Neuronal stem cell (in vitro differentiated cells): Measurements from ENCODE around the gene UGP2.

ENCODE experiments used
- DNase-seq: peaks from one replicate; pipeline ENCODE4 v3.0.0-alpha.2; 2013; ENCODE audit warnings: low spot score
- H2AFZ ChIP-seq: one replicate; pipeline ENCODE4 v1.6.1; 2013; ENCODE audit warnings: mild to moderate bottlenecking, low read length, inconsistent platforms
- H2AK5ac ChIP-seq: 2 replicates; pipeline ENCODE4 v1.6.1; 2013; ENCODE audit warnings: low read depth, mild to moderate bottlenecking, inconsistent platforms, low read length, moderate library complexity, mixed read lengths
- H2BK120ac ChIP-seq: 2 replicates; pipeline ENCODE4 v1.6.1; 2013; ENCODE audit warnings: low read depth, mild to moderate bottlenecking, inconsistent platforms, low read length, moderate library complexity, mixed read lengths
- H2BK12ac ChIP-seq: one replicate; pipeline ENCODE4 v1.6.1; 2013; ENCODE audit warnings: low read length, inconsistent platforms
- H2BK15ac ChIP-seq: 2 replicates; pipeline ENCODE4 v1.6.1; 2013; ENCODE audit warnings: mild to moderate bottlenecking, low read length, inconsistent platforms, mixed read lengths
- H2BK5ac ChIP-seq: one replicate; pipeline ENCODE4 v1.6.1; 2013; ENCODE audit warnings: inconsistent platforms, mild to moderate bottlenecking, low read length, moderate library complexity
- H3K14ac ChIP-seq: one replicate; pipeline ENCODE4 v1.6.1; 2013; ENCODE audit warnings: low read length, inconsistent platforms
- H3K18ac ChIP-seq: 2 replicates; pipeline ENCODE4 v1.6.1; 2013; ENCODE audit warnings: low read length, inconsistent platforms
- H3K23ac ChIP-seq: 2 replicates; pipeline ENCODE4 v1.6.1; 2013; ENCODE audit warnings: low read depth, mild to moderate bottlenecking, mixed read lengths, low read length, inconsistent platforms; ENCODE audit not compliant: poor library complexity
- H3K27ac ChIP-seq: replicated peaks from 3 replicates; pipeline ENCODE4 v1.5.1; 2013; ENCODE audit warnings: low read length, inconsistent platforms
- H3K27me3 ChIP-seq, 3 experiments: 2 replicates each; pipeline ENCODE4 v1.6.1; 2013; ENCODE audit warnings: low read length in 3 of 3, mild to moderate bottlenecking in 2 of 3, inconsistent platforms in 1 of 3, low read depth in 1 of 3, mixed read lengths in 1 of 3, moderate library complexity in 1 of 3; ENCODE audit not compliant: control insufficient read depth in 3 of 3, insufficient read depth in 3 of 3
- H3K36me3 ChIP-seq, 2 donors: replicated peaks in 1 of 2; 2 replicates each; pipeline ENCODE4 v1.6.1; 2013; ENCODE audit warnings: low read length in 2 of 2; ENCODE audit not compliant: control insufficient read depth in 2 of 2, insufficient read depth in 2 of 2
- H3K4ac ChIP-seq: 2 replicates; pipeline ENCODE4 v1.6.1; 2013; ENCODE audit warnings: inconsistent platforms, mild to moderate bottlenecking, low read length, moderate library complexity
- H3K4me1 ChIP-seq, 2 donors: 1 replicate in 1 of 2; 2 replicates in 1 of 2; pipeline ENCODE4 v1.6.1; 2013; ENCODE audit warnings: low read length in 2 of 2, low read depth in 1 of 2; ENCODE audit not compliant: control insufficient read depth in 2 of 2, insufficient read depth in 1 of 2
- H3K4me2 ChIP-seq: one replicate; pipeline ENCODE4 v1.6.1; 2013; ENCODE audit warnings: mild to moderate bottlenecking, low read length, inconsistent platforms; ENCODE audit not compliant: insufficient read depth, poor library complexity, severe bottlenecking
- H3K4me3 ChIP-seq, 2 donors: 2 replicates each; pipeline ENCODE4 v1.5.1; 2013; ENCODE audit warnings: low read length in 2 of 2, mild to moderate bottlenecking in 2 of 2, inconsistent platforms in 1 of 2, moderate library complexity in 1 of 2
- H3K79me1 ChIP-seq: one replicate; pipeline ENCODE4 v1.6.1; 2013; ENCODE audit warnings: low read depth, mild to moderate bottlenecking, inconsistent platforms, low read length, moderate library complexity
- H3K9ac ChIP-seq: one replicate; pipeline ENCODE4 v1.6.1; 2013; ENCODE audit warnings: mild to moderate bottlenecking, low read depth, low read length, inconsistent platforms; ENCODE audit not compliant: poor library complexity
- H3K9me3 ChIP-seq, 2 donors: replicated peaks in 1 of 2; 2 replicates each; pipeline versions ENCODE3 to v1.6.1; 2013; ENCODE audit warnings: low read length in 2 of 2, mild to moderate bottlenecking in 2 of 2, inconsistent platforms in 1 of 2, low read depth in 1 of 2, mixed read lengths in 1 of 2, moderate library complexity in 1 of 2; ENCODE audit not compliant: control insufficient read depth in 2 of 2, insufficient read depth in 1 of 2
- H4K8ac ChIP-seq: one replicate; pipeline ENCODE4 v1.6.1; 2013; ENCODE audit warnings: low read depth, mild to moderate bottlenecking, inconsistent platforms, low read length, moderate library complexity
- H4K91ac ChIP-seq: one replicate; pipeline ENCODE4 v1.6.1; 2013; ENCODE audit warnings: low read length, low read depth, mild to moderate bottlenecking, inconsistent platforms; ENCODE audit not compliant: poor library complexity
- WGBS, 2 donors: extraction: QIAGEN DNeasy Blood & Tissue Kit; methylation state at CpG; one replicate each; pipeline ENCODE4 v1.1.7; 2013; ENCODE audit warnings: missing lambda C conversion rate in 2 of 2, mixed read lengths in 1 of 2; ENCODE audit not compliant: insufficient read length in 2 of 2, insufficient replicate concordance in 1 of 2; ENCODE audit errors: extremely low coverage in 2 of 2; 5-methylcytosine and 5-hydroxymethylcytosine counted together

The UGP2 gene

DNA sequence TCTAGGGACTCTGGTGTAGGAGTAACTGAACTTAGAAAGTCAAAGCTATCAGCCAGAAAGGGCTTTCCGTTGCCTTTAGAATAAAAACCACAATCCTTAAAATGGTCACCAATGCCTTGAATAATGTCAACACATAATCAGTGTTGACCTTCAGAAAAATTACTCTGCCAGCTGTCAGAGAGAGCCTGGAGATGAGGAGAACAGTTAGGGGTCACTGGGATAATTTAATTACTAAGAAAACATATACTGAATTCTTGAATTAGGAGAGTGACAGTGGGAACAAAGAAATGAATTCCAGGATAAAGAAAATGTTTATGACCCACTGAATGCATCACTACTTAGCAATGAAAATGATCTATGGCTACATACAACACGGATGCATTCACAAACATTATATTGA is 23.4 kb upstream of the UGP2 start:
- Histone ChIP-seq H3K79me1 (no peaks in the 10 kb centered on the region), H3K4me1 (no peaks in the 10 kb centered on the region), H3K9me3 (no peaks in the 10 kb centered on the region), H2BK120ac (no peak overlapping the region), H3K14ac (no peak overlapping the region), H2BK15ac (no peak overlapping the region), H3K4me3 (no peak overlapping the region), H2BK12ac (no peak overlapping the region), H3K18ac (no peak overlapping the region), H2BK5ac (no peak overlapping the region), H4K8ac (no peak overlapping the region), H3K4ac (no peak overlapping the region), H3K36me3 (no peaks in the 10 kb centered on the region), H4K91ac (no peak overlapping the region), H2AK5ac (no peak overlapping the region), H3K9ac (no peak overlapping the region), H3K27ac (no peak overlapping the region), H3K23ac (no peak overlapping the region), H3K4me2 (no peak overlapping the region), H3K27me3 (no peaks in the 10 kb centered on the region), H2AFZ (no peak overlapping the region)
- no peak for DNase-seq
- WGBS, 2 donors: no CpG with 5 or more reads among the region's 2 CpGs

- no peaks in the 10 kb centered on the region for H3K9me3 ChIP-seq
- WGBS, 2 donors: no CpG with 5 or more reads among the region's 3 CpGs
- no peak overlapping the region for H4K8ac ChIP-seq
- H3K23ac ChIP-seq: no peak overlapping the region
- H3K27ac ChIP-seq: no peak overlapping the region
- no peak overlapping the region for H3K9ac ChIP-seq
- no peak overlapping the region for H2BK12ac ChIP-seq
- no peak overlapping the region for H4K91ac ChIP-seq
- no peak for DNase-seq
- no peak overlapping the region for H3K14ac ChIP-seq
- no peak overlapping the region for H2BK15ac ChIP-seq
- no peak overlapping the region for H2BK120ac ChIP-seq
- peak overlapping the region; percentile 17 for H2AFZ ChIP-seq
- H3K4me3 ChIP-seq: no peak overlapping the region
- no peak overlapping the region for H2BK5ac ChIP-seq
- H3K36me3 ChIP-seq: no peaks in the 10 kb centered on the region
- no peaks in the 10 kb centered on the region for H3K27me3 ChIP-seq
- H3K4me2 ChIP-seq: no peak overlapping the region
- no peak overlapping the region for H3K18ac ChIP-seq
- H3K4me1 ChIP-seq: no peaks in the 10 kb centered on the region
- H2AK5ac ChIP-seq: no peak overlapping the region
- no peak overlapping the region for H3K4ac ChIP-seq
- H3K79me1 ChIP-seq: no peaks in the 10 kb centered on the region
These were observed 22.4 kb upstream of the UGP2 start for GRCh38 chr2:63819256-63819655.

DNA sequence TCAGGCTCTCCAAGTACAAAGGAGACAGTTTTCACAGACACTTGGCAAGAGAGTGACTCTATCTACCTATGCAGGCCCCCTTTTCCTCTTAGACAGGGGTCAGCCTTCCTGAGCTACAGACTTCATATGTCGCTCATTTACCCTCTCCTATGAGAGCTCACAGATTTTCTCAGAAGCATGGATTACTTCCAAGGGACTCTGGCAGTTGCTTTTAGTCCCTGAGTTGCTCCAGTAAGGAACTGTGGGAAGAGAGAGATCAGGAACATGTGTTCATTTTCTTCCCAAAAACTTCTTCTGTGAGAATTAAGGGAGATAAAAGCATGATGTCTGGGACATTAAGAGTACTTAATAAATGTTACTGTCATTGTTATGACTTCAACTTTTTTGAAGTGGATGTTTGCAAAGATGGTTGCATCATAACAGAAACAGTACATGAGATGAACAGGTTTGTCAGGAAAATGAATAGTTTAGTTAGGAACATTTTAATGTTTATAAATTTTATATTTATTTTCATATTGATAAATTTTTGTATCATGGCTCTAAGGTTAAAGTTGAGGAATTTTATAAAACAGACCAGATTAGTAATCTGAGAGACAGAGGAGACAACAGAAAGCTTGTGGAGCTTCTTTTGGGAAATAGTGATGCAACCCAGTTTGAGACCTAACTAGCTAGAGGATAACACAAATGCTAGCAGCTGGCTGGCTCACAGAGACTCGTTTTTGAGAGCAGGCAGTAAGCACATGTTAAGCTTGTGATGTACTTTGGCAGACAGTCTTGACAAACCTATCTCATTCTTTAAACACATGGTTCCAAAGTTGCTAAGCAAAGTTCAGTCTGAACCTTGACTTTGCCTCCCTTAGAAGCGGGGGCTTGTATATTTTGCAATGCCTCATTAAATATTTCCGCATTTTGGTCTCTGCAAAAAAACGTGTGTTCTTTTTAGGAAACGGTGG is 21.7 kb upstream of the UGP2 start:
- Histone ChIP-seq H3K36me3 (no peaks in the 10 kb centered on the region), H3K27me3 (no peaks in the 10 kb centered on the region), H3K4me1 (no peaks in the 10 kb centered on the region), H3K14ac (no peak overlapping the region), H3K9ac (no peak overlapping the region), H3K18ac (no peak overlapping the region), H2BK120ac (no peak overlapping the region), H3K4me3 (no peak overlapping the region), H4K91ac (no peak overlapping the region), H3K4ac (no peak overlapping the region), H2BK15ac (no peak overlapping the region), H3K4me2 (no peak overlapping the region), H3K79me1 (no peaks in the 10 kb centered on the region), H3K27ac (no peak overlapping the region), H3K9me3 (no peaks in the 10 kb centered on the region), H2BK12ac (no peak overlapping the region), H3K23ac (no peak overlapping the region), H2AK5ac (no peak overlapping the region), H2AFZ (peak overlapping the region; percentile 17), H2BK5ac (no peak overlapping the region), H4K8ac (no peak overlapping the region)
- no CpG with 5 or more reads among the region's 6 CpGs for WGBS, 2 donors
- DNase-seq: no peak

- Histone ChIP-seq H3K9ac (no peak overlapping the region), H3K18ac (no peak overlapping the region), H2BK12ac (no peak overlapping the region), H2BK120ac (no peak overlapping the region), H3K9me3 (no peaks in the 10 kb centered on the region), H4K91ac (no peak overlapping the region), H3K36me3 (no peaks in the 10 kb centered on the region), H3K4ac (no peak overlapping the region), H4K8ac (no peak overlapping the region), H2AK5ac (no peak overlapping the region), H3K14ac (no peak overlapping the region), H3K79me1 (no peaks in the 10 kb centered on the region), H2BK5ac (no peak overlapping the region), H3K4me1 (no peaks in the 10 kb centered on the region), H3K4me2 (no peak overlapping the region), H3K23ac (no peak overlapping the region), H3K4me3 (no peak overlapping the region), H2BK15ac (no peak overlapping the region), H3K27ac (no peak overlapping the region), H3K27me3 (no peaks in the 10 kb centered on the region), H2AFZ (no peak overlapping the region)
- no peak for DNase-seq
- WGBS, 2 donors: no CpG with 5 or more reads among the region's 1 CpG
These were observed 20.7 kb upstream of the UGP2 start for GRCh38 chr2:63820969-63821368.
